NCI-H524 (cell line): ENCODE results near the gene FCHO2.
"Not testable (repeated sequence)": the region's sequence is repeated elsewhere in the genome, so short reads cannot be mapped to it uniquely, and the experiment has no call there.

Experiments
- DNase-seq, 2 experiments: peaks; one replicate each; lab custom pipeline; 2025; lab: John Stamatoyannopoulos, UW

FCHO2 gene, protein sequence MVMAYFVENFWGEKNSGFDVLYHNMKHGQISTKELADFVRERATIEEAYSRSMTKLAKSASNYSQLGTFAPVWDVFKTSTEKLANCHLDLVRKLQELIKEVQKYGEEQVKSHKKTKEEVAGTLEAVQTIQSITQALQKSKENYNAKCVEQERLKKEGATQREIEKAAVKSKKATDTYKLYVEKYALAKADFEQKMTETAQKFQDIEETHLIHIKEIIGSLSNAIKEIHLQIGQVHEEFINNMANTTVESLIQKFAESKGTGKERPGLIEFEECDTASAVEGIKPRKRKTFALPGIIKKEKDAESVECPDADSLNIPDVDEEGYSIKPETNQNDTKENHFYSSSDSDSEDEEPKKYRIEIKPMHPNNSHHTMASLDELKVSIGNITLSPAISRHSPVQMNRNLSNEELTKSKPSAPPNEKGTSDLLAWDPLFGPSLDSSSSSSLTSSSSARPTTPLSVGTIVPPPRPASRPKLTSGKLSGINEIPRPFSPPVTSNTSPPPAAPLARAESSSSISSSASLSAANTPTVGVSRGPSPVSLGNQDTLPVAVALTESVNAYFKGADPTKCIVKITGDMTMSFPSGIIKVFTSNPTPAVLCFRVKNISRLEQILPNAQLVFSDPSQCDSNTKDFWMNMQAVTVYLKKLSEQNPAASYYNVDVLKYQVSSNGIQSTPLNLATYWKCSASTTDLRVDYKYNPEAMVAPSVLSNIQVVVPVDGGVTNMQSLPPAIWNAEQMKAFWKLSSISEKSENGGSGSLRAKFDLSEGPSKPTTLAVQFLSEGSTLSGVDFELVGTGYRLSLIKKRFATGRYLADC

DNA sequence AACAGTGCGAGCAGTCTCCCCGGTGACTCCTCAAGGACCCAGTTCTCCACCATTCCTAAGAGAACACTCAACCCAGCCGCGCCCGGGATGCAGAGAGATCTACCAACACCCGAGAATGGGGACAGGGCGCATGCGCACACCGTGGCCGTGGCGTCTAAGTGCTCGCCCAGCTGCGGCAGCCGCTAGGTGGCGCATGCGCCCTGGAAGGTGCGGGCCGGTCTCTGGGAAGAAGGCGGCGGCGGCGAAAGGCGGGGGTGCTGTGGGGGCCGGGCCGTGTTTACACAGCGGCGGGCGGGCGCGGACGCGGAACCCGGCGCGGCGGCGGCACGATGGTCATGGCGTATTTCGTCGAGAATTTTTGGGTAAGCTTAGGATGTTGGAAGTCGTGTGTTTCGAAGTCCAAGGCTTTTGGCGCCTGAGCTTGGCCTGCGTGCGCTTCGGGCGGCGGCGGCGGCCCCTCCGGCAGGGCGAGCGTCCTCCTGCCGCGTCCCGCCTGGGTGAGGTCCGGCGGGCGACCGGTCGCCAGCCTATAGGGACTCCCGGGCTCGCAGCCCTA lies at the start of gene FCHO2:
Gene FCHO2, plus strand, starts transcription at position 274 of the 556 bp plus-strand sequence. Its CDS starts 56 bp downstream, at position 330.
- DNase-seq = peak; percentile 73 to 93

DNA sequence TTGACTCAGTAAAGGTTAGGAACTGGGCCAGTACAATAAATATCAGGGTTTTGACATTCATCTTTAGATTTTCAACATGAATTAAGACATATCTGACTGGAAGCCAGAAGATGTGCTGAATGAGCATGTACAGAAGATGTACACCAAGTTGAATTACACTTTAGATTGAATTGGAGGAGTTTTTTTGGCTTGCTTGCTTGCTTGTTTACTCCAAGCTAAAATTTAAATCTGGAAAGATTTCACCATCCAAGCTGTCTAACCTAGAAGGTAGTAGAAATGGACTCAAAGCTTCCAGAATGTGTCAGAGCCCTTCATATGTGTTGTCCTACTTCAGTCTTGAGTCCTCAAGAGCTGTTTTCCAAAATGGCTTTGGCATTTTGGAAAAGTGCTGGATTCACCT lies 49.0 kb upstream of the FCHO2 start:
- no peak for DNase-seq

DNA sequence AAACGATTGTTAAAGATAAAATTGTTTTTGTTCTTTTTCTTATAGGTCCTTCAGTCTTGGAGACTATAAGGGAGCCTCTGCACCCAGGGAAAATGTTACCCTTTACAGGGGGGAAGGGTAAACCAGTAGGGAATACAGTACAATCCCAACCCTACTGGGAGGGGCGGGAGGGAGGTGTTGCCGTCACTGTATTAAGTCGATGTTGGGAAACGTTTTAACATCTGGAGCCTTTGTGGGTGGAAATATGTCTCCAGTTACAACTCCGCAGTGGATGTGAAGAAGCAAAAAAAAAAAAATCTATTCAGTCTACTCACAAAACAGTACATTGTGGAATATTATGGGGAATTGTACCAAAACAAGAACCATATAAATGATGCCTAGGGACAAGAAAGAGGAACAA lies 47.2 kb upstream of the FCHO2 start:
- DNase-seq = no peak

DNA sequence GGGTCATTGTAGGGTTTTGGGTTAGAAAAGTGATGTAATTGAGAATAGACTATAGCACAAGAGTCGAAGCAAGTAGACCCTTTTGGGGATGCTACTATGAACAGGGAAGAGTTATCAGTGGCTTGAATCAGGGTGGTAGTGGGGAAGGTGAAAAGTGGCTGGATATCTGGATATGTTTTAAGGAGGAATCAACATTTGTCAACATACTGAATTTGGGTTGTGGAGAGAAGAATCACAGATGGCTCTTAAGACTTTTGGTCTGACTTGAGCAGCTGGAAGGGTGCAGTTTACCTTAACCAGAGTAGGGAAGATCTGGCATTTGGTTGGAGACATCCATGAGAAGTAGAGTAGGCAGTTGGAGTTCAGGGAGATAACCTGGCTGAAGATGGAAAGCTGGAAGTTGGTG lies 38.5 kb upstream of the FCHO2 start:
- DNase-seq = peak; percentile 52 to 82

DNA sequence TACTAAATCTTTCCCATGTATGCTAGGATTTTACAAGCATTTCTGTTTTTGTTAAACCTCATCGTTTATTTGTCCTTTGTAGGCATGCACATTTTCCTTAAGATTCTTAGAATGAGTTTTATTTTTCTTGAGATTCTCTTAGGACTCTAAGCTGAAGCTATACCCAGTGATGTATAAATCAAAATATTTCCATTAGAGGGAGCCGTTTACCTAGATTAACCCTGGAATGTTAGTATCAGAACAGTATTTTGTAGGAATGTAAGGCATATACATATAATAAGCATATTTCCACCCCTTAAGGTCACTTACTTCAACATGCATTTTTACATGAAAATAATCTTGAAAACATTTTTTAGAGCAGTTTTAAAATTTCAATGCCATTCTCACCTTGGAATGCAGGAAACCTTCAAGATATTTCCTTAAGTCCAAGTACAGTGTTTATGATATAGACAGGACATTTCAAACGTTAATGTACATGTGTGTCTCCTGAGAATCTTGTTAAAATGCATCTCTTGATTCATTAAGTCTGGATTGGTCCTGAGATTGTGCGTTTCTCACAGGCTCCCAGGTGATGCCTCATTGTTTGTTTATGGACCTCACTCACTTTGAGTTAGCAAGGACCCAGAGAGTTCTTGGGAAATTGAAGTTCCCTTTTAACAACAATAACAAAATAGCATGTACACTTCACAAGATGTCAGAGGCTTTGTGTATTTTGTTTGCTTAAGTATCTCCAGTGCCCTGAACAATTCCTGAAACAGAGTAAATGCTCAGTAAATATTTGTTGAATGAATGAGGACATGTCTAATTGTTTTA lies 34.9 kb upstream of the FCHO2 start:
- DNase-seq = peak in 1 of 2 experiments; percentile 38

DNA sequence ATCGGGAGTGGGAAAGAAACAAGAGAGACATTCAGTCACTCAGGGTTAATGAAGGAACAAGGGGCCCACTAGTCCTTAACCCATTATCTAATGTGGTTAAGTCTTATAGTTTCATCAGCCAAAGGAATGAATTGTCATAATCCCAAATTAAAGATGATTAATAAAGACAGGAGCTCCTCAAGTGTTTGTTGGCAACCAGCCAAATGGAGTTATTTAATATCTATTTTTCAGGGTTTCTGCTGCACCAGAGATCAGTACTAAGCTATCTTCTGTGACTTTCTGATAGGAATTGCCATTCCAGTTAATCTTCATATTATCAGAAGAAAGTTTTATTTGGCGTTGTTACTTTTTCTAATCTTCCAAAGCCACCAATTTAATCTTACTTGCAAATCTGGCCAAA lies 34.0 kb upstream of the FCHO2 start:
- peak in 1 of 2 experiments; percentile 64 for DNase-seq

DNA sequence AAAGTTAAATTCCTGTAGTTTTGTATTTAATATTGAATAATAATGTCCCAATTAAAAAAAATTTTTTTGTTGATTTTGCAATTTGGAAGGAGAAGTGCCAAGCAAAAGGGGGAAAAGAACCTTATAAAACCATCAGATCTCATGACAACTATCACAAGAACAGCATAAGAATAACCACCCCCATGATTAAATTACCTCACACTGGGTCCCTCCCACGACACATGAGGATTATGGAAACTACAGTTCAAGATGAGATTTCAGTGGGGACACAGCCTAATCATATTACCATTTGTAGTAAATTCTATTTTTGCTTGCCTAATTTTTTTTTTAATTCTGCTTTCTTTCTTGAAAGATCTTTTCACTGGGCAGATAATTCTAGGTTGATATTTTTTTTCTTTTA lies 33.4 kb upstream of the FCHO2 start:
- DNase-seq = no peak

DNA sequence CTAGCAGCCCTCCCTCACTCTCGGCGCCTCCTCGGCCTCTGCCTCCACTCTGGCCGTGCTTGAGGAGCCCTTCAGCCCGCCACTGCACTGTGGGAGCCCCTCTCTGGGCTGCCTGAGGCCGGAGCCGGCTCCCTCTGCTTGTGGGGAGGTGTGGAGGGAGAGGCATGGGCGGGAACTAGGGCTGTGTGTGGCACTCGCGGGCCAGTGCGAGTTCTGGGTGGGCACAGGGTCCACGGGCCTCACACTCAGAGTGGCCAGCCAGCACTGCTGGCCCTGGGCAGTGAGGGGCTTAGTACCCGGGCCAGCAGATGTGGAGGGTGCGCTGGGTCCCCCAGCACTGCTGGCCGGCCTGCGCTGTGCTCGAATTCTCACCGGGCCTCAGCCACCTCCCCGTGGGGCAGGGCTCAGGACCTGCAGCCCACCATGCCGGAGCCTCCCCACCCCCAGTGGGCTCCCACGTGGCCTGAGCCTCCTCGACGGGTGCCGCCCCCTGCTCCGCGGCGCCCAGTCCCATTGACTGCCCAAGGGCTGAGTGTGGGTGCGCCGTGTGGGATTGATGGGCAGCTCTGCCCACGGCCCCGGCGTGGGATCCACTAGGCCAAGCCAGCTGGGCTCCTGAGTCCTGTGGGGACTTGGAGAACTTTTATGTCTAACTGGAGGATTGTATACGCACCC lies 30.4 kb upstream of the FCHO2 start:
- DNase-seq = no peak

DNA sequence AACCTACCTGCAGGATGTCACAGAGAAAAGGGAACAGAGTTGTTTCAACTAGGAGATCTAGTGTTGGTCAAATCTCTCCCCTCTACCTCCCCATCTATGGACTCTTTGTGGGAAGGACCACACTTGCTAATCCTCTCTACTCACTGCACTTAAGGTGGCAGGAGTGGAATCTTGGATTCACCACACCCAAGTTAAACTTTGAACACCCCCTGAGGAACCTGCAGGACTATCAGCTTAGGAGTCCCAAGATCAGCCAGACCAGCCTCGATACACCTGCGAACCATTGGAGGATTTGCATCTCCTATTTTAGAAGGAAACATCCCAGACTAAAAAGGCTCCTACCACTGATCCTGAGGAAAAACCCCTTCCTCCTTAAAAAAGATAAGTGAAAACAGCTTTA lies 23.2 kb upstream of the FCHO2 start:
- not testable (repeated sequence) for DNase-seq

DNA sequence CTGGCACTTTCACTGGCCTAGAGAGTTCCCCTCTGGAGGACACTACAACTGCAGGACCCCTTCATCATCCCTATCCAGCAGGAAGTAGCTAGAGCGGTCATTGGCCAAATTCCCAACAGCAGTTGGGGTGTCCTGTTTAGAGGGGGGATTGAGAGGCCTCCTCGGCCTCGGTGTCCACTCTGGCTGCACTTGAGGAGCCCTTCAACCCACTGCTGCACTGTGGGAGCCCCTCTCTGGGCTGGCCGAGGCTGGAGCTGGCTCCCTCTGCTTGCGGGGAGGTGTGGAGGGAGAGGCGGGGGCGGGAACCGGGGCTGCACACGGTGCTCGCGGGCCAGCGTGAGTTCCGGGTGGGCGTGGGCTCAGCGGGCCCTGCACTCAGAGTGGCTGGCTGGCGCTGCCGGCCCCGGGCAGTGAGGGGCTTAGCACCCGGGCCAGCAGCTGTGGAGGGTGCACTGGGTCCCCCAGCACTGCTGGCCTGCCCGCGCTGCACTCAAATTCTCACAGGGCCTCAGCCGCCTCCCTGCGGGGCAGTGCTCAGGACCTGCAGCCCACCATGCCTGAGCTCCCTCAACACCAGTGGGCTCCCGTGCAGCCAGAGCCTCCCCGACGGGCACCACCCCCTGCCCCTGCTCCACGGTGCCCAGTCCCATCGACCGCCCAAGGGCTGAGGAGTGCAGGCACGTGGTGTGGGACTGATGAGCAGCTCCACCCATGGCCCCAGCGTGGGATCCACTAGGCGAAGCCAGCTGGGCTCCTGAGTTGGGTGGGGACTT lies 20.7 kb upstream of the FCHO2 start:
- not testable (repeated sequence) for DNase-seq

DNA sequence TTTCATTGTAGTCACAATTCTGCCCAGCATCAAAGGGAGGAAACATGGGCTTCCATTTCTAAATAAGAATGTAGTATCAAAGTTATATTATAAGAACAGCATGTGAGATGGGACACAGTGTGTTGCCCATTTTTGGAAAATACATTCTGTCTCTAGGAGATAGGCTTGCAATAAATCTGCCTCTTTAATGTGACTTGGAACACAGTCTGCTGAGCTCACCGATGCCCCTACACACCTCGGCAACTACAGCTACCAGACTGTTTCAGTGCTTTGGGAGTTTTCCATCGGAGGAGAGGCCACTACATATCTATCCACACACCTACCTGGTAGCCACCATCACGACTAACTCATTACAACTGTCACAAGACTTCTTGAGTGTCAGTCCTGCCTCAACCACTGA lies 18.9 kb upstream of the FCHO2 start:
- no peak for DNase-seq

DNA sequence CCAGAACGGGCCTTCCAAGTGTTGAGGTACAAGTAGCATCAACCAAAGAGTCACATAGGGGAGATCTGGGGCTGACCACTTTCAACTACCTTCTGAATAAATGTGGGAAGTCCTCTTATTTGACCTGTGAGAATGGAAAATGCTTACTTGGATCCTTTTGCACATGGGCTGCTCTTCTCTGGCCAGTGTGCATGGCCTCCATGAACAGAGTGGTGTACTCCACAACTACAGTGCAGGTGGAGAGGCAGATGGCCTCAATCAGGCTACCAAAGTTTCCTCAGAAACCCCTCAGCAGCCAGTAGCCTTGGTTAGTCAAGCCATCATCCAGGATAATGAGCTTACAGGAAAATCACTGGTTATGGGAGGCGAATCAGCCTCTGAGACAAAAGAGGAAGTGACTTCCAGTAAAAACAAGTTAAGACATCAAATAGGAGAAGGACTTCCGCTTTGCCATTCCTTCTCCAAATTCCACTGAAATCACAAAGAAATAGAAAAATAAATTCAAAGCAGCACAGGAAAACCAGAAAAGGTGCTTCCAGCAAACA lies 18.3 kb upstream of the FCHO2 start:
- DNase-seq = no peak

DNA sequence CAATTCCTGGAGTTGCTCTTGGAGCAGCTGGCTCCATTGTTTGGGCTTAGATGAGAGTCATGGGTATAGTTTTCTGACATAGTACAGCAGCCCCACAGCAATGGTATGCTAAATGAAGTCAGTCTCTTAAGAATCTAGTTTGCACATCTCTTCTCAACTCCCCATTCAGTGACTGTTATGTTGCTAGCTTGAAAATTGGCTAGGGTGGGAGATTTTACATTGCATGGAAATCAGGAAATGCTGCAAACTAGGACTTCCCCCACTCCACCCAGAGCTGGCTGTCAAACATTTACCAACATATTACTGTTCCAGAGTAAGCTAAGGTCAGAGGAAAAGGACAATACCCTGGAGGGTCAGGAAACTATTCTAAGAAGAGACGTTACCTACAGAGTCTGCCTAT lies 17.6 kb upstream of the FCHO2 start:
- DNase-seq = no peak

DNA sequence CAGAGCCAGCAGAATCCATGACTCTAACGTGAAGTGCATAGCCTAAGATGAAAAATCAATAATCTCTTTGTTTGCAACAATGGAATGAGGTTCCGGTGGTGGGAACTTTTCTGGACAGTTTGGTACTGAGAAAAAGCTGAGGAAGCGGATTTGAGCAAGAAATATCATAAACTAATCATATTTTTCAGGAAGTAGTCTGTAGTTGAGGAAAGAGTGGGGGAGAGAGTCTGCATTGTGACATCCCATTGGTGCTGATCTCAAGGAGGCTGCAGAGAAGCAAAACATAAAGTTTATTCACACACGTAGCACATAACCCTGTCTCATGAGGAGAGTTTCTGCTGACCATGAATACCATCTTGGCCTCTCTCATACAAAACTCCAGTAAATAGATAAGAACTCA lies 15.8 kb upstream of the FCHO2 start:
- DNase-seq = no peak

DNA sequence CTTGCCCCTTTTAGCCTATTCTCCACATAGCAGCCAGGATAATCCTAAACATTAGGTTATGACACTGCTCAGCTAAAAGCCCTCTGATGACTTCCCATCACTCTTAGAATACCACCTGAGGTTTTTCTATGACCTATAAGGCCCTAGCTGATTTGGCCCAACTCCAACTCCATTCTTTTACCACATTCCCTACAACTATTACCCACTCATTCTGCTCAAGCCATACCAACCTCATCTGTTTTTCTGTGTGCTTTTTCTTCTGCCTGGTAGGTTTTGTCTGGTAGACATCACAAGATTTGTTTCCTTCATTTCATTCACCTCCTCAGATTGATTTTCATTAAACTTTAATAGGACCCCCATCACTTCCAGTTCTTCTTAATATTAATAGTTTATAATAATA lies 12.5 kb upstream of the FCHO2 start:
- DNase-seq = no peak

DNA sequence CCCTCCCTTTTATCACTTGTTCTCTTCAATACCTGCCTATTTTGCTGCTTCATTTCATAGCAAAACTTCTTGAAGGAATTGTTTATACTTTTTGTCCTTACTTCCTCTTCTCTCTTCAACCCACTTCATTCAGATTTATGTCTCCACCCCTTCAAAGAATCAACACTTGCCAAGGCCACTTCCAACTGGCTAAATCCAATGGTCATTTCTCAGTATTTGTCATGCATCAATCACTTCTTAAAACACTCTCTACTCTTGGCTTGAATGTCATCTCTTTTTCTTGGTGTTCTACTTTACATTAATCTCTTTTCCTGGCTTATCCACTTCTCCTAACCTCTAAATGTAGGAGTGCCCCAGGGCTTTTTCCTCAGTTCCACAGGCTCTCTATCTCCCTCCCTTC lies 8.3 kb upstream of the FCHO2 start:
- DNase-seq = no peak

DNA sequence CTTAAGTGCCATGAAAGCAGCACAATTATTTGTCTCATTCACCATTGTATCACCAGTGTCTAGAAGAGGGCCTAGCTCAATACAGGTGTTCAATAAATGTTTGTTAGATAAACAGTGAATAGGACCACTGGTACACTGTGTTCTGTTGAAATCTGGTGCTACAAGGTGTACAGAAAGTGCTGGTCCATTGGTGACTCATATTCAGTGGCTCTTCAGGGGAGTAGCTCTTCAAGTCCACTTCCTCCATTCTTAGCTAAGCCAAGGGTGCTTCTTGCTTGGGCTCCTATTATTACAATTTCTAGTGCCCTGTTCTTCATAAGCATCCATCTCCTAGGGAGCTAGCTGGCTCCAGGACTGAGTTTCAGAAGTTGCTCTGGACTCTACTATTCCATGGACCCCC lies 6.4 kb upstream of the FCHO2 start:
- no peak for DNase-seq

DNA sequence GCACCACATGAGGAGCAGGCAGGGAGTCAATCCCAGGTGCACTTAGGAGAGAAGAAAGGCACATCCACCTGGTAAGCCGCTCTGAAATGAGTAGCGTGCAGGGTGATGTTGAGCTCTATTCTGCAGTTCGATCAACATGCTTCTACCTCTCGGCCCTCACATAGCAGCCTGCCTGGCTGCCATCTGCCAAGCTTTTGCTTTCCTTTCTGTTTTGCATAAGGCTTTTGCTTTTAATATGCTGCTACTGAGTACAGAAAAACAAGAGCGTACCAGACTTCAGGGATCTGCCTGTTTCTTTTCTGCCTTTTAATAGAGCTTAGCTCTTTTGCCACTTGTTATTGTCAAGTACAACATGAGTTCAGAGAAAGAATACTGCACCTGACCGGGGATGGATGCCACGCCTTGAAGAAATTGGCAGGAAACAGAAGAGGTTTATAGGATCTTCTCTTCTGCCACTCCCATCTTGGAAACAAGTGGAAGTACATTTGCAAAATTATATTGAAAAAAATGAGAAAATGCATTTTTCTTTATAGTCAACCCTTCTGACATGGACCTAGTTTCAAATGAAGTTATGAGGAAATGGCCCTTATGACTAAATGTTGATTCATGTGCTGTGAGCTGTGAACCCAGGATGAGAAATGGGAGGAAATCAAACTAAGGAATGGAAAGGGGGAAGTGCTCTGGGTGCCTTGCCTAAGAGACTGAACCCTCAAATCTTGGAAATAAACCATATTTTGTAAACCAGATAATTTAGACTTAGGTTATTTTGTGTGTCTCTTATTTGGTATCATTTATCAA lies 4.0 kb upstream of the FCHO2 start:
- DNase-seq = peak in 1 of 2 experiments; percentile 42

DNA sequence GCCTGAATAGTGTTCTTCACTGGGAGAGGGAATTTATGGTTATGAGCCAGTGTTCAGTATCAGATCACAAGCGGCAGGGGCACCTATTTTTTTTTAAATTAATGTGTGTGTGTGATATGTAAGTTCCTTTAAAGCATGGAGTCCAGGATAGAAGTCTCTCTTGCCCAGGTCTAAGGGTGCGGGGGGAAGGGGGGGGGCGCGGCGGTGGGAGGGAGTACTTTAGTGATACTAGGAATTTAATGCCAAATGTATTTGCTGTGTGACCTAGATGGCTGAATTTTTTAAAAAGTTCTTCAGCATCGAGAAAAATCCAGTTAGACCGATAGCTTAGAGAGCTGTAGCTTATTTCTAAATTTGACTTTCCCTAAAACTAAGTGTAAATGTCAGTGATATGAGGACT lies 1.5 kb upstream of the FCHO2 start:
- no peak for DNase-seq
